Umbilical cord (tissue), 2 donors: ENCODE measurements around the gene METTL23. TPM values are rescaled to one million over a fixed set of nuclear protein-coding genes. Genes with fewer than 3 reads are reported as not detected.
"Not testable (repeated sequence)": the region's sequence is repeated elsewhere in the genome, so short reads cannot be mapped to it uniquely, and the experiment has no call there.

Experiments
- DNase-seq: peaks from one replicate; pipeline ENCODE4 v3.0.0-alpha.2; 2015; ENCODE audit warnings: low spot score
- total RNA-seq: library from RNA; depleted of rRNA; stranded (reverse); fragments of >200 nt; gene quantifications from one replicate; pipeline ENCODE4 v1.2.3, GENCODE V29; 2014; ENCODE audit warnings: low replicate concordance; ENCODE audit not compliant: insufficient read depth

Gene METTL23
- total RNA-seq, 1 donor from 2014 or later = 16.9 TPM

GRCh38 chr17:76695059-76695831, 31.4 kb upstream of the METTL23 start:
- peak; percentile 54 for DNase-seq

GRCh38 chr17:76696763-76697701, 29.6 kb upstream of the METTL23 start:
- DNase-seq = no peak

DNA sequence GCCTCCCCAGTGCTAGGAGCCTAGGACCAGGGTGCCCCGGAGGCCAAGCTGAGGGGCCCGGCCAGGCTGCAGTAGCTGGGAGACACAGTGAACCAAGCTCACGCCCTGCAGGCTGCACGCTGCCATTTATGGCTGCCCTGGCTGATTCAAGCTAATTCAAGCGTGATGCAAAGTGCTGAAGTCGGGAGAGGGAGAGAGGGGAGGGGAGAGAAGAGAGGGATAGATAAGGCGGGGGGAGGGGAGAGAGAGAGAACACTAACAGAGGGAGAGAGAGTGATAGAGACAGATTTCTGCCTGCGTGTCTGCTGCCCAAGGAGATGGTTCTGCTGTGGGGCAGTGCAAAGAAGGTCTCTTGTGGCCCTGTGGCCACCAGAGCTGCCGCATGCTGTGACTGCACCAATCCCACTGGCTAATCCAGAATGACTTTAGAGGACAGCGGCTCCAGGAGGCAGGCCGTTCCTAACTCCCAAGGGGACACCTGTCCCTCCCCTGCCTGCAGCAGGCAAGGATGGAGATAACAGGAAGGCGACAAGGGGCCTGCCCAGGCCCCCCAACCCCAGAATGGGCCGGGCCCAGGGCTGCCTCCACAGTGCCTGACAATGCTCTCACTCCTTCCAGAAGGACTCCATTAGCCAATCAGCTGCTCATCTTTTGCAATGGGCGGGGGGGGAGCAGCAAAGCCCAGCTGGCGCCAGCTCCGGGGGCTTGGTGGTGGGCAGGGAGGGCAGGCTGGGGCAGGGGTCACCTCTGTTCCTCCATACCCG, 28.8 kb upstream of the METTL23 start:
- DNase-seq = peak; percentile 95

DNA sequence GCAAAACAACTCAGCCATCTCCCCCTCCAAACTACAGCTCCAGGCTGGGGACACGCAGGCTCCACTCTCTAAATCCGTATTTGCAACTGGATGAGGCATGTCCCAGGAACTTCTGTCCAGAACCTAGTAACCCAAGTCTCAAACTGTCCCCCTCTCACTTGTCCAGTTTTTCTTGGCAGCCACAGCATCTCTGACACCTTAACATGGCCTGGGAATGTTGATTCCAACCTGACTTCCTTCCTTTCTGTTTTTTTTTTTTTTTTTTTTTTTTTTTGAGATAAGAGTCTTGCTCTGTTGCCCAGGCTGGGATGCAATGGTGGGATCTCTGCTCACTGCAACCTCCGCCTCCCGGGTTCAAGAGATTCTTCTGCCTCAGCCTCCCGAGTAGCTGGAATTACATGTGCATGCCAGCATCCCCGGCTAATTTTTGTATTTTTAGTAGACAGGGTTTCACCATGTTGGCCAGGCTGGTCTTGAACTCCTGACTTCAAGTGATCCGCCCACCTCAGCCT, 28.1 kb upstream of the METTL23 start:
- not testable (repeated sequence) for DNase-seq

GRCh38 chr17:76700270-76700616, 26.4 kb upstream of the METTL23 start:
- DNase-seq = no peak

DNA sequence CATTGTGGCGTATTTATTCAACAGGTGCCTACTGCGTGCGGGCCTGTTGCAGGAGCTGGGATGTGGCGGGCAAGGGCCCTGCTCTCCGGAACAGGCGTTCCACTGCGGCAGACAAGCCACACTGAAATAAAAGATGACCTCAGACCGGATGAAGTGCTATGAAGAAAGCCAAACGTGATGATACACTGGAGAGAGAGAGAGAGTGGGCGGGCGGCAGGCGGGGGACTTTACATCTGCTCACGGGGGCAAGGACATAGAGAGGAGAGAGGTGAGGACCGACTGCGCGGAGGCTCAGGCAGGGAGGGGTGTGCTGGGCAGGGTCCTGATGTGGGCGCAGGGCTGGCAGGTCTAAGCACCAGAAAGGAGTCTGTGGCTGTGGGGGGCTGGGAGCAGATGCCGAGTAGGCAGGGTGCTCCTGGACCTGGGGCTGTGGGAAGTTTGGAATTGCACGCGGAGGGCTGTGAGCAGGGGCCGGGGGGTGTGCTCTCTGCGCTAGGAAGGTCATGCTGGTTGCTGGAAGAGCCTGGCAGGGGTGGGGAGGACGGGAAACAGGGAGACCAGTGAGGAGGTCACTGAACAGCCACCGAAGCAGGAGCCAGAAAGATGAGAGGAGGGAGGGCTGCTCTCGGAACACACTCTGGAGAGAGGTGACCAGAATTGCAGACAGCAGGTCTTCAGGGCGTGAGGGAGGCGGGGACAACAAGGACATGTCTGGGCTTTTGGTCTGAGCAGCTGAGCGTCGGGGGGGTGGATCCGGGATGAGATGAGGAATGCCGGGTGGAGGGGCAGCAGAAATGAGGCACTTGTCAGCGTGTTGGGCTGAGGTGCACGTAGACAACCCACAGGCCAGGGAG, 25.8 kb upstream of the METTL23 start:
- peak; percentile 90 for DNase-seq

DNA sequence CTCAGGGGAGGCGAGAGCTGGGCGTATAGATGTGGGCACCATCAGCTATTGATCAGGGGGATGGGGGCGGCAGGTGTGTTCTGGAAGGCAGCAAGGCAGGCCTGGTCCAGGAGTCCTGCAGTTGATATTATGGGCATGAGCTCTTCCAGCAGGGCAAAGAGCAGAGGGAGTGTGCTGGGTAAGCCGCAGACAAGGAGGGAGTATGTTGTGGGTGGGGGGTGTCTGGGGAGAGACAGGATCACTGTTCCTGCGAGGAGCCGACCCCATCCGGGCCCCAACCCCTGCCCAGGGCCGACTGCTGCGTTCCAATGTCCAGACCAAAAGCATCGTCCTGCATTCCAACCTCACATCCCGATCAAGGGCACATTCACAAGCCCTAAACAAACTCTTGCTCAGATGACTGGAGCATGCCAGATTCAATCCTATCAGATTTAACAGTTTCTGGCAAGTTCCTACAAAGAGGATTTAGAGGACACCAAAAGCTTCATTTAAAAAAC, 25.1 kb upstream of the METTL23 start:
- no peak for DNase-seq

- no peak for DNase-seq
Measured at GRCh38 chr17:76702076-76702475, 24.6 kb upstream of the METTL23 start.

DNA sequence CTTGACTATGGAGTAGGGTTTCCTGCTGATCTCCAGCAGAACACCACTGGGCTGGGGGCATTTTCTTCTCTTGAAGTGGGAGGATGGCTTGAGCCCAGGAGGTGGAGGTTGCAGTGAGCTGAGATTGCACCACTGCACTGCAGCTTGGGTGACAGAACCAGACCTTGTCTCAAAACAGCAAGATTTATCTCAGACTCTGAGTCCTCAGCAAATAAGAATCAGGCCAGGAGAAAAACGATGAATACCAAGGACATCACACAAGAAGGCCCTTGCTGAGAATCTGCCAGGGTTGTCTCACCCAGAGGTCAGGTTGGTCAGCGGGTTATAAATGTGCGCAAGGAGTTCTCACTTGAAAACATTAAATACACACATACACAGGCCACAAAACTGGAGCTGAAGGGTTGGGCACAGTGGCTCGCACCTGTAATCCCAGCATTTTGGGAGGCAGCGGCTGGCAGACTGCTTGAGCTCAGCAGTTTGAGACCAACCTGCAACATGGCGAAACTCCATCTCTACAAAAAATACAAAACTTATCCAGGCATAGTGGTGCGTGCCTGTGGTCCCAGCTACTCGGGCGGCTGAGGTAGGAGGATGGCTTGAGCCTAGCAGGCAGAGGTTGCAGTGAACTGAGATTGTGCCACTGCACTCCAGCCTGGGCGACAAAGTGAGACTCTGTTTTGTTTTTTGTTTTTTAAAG, 23.6 kb upstream of the METTL23 start:
- DNase-seq = no peak

DNA sequence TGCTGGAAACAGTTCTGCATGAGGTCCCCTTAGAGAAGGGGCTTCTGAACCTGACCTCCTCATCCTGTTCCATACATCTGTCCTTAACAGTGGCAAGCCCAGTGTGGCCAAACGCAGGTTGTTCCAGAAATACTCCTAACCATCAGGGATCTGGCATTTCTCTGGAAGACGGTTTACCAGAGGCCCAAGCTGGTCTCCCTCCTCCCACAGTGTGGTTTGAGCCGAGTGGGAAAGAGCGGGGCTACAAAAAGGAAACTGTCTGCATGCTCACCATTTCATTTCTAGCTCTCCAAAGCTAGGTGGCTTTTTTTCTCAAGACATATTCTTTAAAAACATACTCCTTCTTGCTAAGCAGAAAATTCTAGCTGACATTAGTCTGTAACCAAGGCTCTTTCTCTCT, 21.8 kb upstream of the METTL23 start:
- peak; percentile 57 for DNase-seq

DNA sequence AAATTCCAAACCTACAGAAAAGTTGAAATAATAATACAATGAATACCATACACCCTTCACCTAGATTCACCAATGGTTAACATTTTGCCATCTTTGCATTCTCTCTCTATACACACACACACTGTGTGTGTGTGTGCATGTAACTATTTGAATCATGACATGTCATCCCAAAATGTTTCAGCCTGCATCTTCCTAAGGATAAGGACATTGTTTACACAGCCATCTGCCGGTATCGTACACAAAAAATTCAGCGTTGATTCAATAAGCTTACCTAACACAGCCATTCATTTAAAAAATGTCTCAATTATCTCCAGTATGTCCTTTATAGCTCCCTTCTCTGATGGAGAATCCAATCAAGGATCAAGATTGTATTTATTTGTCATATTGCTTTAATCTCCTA, 19.8 kb upstream of the METTL23 start:
- no peak for DNase-seq

- DNase-seq = no peak
Measured at GRCh38 chr17:76707985-76708807, 18.4 kb upstream of the METTL23 start.

DNA sequence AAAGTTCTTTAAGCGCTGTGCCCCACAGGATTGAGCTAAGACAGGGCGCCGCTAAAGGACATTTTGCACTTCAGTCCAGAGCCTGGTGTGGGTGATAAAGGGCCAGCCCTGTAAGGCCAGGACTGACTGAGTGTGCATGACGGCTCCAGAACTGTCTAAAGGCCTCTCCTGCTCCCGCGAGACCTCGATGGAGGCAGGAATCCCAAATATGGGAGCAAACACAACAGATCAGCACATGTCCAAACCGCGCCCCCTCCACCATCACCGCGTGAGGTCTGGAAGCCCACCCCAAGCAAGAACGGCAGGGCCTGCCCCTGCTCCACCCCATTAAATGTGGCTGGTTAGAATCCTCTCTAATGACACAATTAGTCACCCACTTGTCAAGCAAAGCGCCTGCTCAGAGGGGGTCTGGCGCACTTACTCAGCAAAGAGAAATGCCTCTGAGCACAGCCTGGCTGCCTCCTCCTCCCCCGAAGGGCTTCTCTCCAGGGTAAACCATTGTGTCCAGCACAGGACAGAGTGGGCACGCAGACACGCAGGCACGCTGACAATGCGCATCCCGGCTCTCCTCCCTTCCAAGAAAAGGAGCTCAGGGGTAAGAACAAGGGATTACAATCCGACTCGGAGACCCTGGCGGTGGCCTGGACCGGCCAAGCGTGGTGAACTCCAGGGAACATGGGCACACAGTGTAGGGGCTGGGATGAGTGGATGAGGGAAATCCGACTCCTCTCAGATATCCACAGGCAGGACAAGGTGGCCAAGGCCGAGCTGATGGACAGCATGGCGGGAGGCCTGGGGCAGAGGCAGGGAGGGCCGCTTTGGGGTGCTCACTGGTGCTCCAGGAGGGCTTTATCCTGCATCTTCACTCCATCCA, 17.3 kb upstream of the METTL23 start:
- DNase-seq = peak; percentile 96

DNA sequence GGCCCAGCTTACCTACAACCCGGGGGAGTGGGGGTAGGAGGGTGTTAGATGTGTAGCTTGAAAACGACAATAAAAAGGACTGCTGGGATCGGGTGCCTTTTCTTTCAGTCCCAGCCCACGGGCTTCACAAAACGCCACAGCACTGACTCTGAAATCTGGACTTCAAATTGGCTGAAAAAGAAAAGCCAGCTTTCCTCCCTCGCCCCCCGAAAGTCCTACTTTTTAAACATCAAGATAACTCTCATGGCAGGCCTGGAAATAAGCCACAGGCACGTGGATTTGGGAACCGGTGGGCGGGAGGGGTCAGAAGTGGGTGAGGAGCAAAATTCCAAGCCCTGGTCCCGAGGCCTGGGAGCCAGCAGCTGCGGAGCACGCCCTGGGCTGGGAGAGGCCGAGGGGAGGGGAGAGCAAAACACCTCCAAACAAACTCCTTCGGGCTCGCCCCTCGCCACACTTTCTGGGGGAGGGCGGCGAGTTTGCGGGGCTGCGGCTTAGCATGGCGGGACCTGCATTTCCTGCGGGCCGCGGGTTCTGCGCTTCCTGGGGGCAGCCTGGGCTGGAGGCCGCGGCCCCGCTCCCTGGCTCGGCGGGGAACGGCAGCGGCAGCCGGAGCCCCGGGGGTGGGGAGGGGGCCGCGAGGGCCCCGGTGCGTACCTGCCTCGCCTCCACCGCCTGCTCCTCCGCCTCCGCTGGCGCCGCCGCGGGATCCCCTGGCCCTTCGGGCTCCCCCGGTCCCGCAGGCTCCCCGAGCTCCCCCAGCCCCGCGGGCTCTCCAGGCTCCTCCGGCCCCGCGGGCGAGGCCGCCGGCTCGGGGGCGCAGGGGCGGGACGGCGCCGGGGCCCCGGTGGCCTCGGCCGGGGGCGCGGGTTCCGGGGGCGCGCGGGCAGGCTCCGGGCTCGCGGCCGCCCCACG, 16.4 kb upstream of the METTL23 start:
- peak; percentile 45 for DNase-seq

DNA sequence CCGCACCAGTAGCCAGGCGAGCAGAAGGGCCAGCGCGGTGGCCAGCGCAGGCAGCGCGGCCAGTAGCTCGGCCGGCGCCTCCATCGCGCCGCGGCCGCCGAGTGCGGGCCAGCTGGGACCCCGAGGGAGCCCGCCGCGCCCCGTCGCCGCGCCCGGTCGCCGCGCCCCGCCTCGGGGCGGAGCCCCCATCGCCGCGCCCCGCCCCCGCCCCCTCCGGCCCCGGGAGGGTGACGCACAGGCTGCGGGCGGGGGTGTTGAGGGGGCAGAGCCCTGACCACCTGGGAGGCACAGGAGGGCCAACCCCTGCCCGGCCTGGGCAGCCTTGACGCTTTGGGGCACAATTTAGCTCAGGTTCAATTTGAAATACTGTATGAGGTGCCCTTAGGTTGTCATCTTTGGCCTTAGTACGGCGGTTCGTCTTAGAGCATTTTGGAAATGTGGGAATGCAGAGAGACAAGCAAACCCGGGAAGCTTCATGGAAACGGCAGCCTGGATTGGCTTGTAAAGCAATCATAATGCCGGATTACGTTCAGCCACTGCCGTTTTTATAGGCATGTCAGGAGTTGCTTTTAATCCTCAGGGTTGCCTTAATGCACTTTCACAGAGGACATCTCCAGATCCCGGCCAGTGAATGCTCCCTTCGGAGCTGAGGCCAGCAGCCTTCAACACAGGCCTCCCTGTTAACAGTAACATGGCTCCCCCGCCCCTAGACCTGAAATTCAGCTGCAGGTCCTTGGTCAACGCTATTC, 15.6 kb upstream of the METTL23 start, which contains the start of gene MXRA7:
Gene MXRA7, minus strand, starts transcription at position 103 of the 749 bp plus-strand sequence. Its CDS starts 19 bp downstream, at position 84.
- peak; percentile 77 for DNase-seq

DNA sequence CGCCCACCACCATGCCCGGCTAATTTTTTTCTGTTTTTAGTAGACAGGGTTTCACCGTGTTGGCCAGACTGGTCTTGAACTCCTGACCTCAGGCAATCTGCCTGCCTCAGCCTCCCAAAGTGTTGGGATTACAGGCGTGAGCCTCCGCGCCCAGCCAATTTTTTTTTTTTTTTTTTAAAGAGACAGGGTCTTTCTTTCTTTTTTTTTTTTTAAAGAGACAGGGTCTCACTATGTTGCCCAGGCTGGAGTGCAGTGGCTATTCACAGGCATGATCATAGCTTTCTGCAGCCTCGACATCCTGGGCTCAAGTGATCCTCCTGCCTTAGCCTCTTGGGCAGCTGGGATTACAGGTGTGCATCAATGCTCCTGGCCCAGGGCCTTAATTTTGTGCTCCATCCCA, 14.3 kb upstream of the METTL23 start:
- DNase-seq = not testable (repeated sequence)
